GM12874 (cell line): ENCODE measurements around the gene AUTS2.

Experiments
- CTCF ChIP-seq: IDR thresholded peaks from 2 replicates; pipeline ENCODE4 v1.5.1; 2011; ENCODE audit warnings: low read depth, mild to moderate bottlenecking, control low read depth, low read length, moderate library complexity; ENCODE audit not compliant: insufficient read depth

Gene AUTS2

GRCh38 chr7:69657985-69658384 is 59.7 kb downstream of the AUTS2 start:
- no peak for TF ChIP-seq CTCF

GRCh38 chr7:69659983-69660382 is 61.7 kb downstream of the AUTS2 start:
- TF ChIP-seq CTCF = no peak

GRCh38 chr7:69661342-69661741 is 63.1 kb downstream of the AUTS2 start:
- TF ChIP-seq CTCF = no peak

DNA sequence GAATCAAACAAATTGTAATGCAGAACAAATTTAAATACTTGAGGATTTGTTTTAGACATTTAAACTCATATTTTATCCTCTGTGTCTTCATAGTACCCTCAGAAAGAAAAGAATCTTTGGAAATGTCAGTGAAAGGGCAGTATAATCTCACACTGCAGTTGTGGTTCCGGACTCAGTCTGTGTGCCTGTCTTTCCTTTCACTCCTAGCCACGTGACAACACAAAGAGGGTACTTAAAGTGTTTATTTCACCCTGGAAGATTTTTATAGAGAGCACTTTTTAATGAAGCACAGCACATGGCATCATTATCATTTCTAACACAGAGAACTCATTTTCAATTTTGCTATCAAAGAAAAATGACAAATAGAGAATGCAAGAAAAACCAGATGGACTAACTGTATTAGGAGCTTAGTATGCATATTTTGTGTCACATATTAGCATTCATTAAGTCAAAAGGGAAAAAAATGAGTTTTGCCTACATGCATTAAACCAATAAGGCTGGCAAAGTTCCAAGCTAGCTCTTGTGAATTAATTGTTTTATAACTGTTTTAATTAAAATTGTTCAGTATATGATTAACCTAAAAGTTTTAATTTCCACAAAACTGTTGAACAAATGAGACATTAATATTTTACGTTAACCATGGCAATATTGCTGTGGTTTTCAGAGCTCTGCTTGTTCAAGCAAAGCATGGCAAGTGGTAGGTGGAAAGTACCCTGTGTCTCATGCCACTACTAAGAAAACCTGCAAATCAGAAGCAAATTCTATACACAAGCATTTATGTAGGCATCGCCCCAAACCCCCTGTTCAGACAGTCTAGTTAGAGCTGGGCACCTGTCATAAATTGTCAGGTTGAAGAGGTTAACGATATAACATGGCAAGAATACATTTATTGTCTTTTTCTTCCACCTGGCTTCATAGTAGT is 65.9 kb downstream of the AUTS2 start:
- TF ChIP-seq CTCF = no peak

- no peak for TF ChIP-seq CTCF
Measured at GRCh38 chr7:69665369-69665768, 67.1 kb downstream of the AUTS2 start.

DNA sequence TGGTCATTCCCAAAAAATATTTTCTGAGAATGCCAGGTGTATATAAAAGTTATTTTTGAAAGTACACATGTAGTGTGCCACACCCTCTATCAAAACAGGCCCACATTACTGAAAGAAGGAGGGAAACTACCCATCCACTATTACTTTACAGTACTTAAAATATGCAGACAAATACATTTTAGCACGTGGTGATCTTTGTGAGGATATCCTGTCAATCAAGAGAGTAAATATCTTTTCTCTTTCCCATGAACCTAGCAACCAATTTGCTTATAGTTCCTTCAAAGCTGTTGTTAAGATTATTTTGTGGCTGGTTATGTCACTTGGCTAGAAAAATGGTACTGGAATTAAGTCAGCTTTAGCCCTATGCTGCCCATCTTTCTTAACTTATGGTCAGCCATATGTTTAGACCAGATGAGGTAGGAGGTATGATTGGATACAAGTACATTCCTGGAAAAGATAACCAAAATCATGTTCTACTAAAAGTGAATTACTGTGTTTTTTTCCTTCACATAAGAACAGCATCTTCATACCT is 70.1 kb downstream of the AUTS2 start:
- TF ChIP-seq CTCF = no peak

DNA sequence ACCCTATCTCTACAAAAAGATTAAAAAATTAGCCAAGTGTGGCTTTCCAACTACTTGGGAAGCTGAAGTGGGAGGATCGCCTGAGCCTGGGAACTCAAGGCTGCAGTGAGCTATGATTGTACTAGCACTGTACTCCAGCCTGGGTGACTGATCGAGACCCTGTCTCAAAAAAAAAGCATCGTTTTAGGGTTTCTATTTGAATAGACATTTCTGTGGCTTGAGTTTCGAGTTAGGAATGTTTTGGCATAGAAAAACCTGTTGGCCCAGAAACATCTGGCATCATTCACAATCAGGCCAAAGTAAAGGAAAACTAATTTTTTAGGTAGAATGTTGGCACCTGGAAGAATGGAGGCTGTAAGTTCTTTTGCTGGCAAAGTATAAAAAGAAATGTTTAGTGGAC is 72.4 kb downstream of the AUTS2 start:
- TF ChIP-seq CTCF = no peak
